T-helper 2 cell treated with Interferon-gamma antibody and Interleukin-4, amounts not matched to agents 5 μg/mL and 100 μg/mL, for 36 hours (primary cell): ENCODE results near the gene TRIP4.
A peak's percentile ranks its signal among the peaks of the same experiment; 100 is the strongest.

Source experiments
- DNase-seq: peaks from one replicate; pipeline ENCODE4 v3.0.0; 2021; ENCODE audit warnings: low spot score
- H3K27ac Mint-ChIP-seq: one replicate; pipeline ENCODE4 v1.8.0; 2021; ENCODE audit warnings: mild to moderate bottlenecking, mixed read lengths
- H3K27me3 Mint-ChIP-seq: one replicate; pipeline ENCODE4 v1.8.0; 2021; ENCODE audit warnings: low read depth, mixed read lengths
- H3K36me3 Mint-ChIP-seq: one replicate; pipeline ENCODE4 v1.8.0; 2021; ENCODE audit warnings: low read depth, mixed read lengths
- H3K4me1 Mint-ChIP-seq: one replicate; pipeline ENCODE4 v1.8.0; 2021; ENCODE audit warnings: low read depth, mixed read lengths
- H3K4me3 Mint-ChIP-seq: one replicate; pipeline ENCODE4 v1.8.0; 2022; ENCODE audit warnings: mild to moderate bottlenecking, moderate library complexity, mixed read lengths
- H3K9me3 Mint-ChIP-seq: one replicate; pipeline ENCODE4 v1.8.0; 2021; ENCODE audit warnings: mixed read lengths

TRIP4 gene

DNA sequence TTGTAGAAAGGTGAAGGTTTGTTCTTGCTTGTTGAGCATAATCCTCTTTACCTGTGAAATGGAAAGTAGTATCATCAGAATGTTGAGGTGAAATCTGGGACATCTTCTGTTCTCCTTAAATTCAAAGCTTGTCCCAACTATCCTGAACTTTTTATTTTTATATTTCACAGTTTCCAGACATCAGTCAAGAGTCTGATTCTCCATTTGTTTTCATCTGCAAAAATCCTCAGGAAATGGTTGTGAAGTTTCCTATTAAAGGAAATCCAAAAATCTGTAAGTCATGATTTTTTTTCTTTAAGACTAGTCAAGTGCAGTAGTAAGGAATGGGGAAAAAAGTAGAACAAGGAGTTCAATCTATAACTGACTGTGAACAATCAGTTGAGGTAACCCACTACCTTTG lies 57.2 kb downstream of the TRIP4 start:
- peaks cover 31% of the 10 kb centered on the region for H3K36me3 Mint-ChIP-seq
- peaks cover 50% of the 10 kb centered on the region for H3K4me1 Mint-ChIP-seq
- H3K4me3 Mint-ChIP-seq, result peak overlapping the region; percentile 74
- no peaks in the 10 kb centered on the region for H3K27me3 Mint-ChIP-seq
- H3K9me3 Mint-ChIP-seq, result no peaks in the 10 kb centered on the region
- no peak for DNase-seq
- H3K27ac Mint-ChIP-seq, result peak overlapping the region; percentile 86

DNA sequence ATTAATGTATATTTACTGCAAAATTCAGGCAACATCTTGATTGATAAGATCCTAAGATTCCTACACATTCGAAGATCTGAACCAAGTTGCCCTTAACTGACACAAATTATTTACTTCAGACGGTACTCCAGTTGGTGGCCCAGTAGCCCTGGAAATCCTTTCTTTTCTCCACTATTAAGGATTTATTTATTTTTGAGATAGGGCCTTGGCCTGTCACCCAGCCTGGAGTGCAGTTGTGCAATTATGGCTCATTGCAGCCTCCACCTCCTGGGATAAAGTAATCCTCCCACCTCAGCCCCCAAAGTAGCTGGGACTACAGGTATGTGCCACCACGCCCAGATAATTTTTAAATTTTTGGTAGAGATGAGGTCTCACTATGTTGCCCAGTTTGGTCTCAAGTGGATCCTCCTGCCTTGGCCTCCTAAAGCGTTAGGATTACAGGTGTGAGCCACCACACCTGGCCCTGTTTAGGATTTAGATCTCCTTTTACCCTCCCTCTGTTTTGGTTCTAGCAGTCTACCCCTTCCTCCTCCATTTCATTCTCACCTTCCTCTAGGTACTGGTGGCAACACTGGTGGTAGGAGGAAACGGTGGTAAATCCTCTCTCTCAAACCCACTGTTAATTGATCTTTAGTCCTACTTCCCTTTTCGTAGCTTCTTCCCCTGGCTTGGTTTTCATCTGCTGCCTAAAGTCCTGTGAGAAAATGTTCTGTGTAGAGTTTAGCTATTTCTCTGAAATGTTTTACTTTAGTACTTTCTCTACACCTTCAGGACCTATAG lies 60.1 kb downstream of the TRIP4 start:
- H3K27ac Mint-ChIP-seq, result peak overlapping the region; percentile 86
- H3K27me3 Mint-ChIP-seq, result no peaks in the 10 kb centered on the region
- peaks cover 49% of the 10 kb centered on the region for H3K4me1 Mint-ChIP-seq
- no peaks in the 10 kb centered on the region for H3K9me3 Mint-ChIP-seq
- peaks cover 25% of the 10 kb centered on the region for H3K36me3 Mint-ChIP-seq
- H3K4me3 Mint-ChIP-seq, result no peak overlapping the region
- no peak for DNase-seq

DNA sequence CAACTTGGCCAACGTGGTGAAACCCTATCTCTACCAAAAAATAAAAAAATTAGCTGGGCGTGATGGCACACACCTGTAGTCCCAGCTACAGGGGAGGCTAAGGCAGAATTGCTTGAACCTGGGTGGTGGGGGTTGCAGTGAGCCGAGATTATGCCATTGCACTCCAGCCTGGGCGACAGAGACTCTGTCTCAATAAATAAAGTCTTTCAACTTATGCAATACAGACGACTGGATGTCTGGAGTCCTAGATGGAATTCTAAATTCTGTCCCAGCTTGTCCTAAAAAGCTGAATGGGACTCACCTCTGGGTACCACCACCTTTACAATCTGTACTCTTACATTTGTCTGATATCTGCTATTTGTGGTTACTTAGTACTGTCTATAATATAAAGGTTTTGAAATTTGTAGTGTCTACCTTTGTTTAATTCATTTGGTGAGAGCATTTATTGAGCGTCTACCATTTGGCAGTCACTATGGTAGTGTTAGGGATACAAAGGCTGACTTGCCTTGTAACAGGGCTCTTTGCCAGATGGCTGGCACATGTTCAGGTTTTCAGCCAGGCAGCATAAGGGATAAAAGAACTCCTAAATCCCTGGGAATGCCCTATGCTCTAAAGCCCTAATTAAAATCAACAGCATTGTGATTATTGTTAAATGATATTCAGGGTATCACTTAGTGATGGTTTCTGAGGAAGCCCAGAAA lies 65.5 kb downstream of the TRIP4 start:
- H3K27ac Mint-ChIP-seq, result no peak overlapping the region
- DNase-seq, result no peak

DNA sequence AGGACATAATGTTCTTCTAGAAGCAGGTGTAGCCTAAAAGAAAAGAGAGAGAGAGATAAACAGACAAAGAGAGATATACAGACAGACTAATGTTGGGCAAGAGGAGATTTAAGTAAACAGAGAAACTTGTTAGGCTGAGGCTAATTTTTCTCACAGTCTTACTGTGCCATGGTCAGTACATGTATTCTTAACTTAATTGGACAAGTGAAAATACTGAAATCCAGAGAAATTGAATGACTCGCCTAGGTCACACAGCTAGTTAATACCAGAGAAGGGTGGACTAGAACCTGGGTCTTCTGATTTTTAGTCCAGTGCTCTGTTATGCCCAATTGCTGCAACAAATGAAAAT lies 66.0 kb downstream of the TRIP4 start:
- no peaks in the 10 kb centered on the region for H3K27me3 Mint-ChIP-seq
- H3K4me1 Mint-ChIP-seq, result peaks cover 31% of the 10 kb centered on the region
- H3K4me3 Mint-ChIP-seq, result no peak overlapping the region
- no peaks in the 10 kb centered on the region for H3K9me3 Mint-ChIP-seq
- no peak overlapping the region for H3K27ac Mint-ChIP-seq
- H3K36me3 Mint-ChIP-seq, result peaks cover 17% of the 10 kb centered on the region
- DNase-seq, result no peak

More for the DNA sequence above, 65.5 kb downstream of the TRIP4 start:
- H3K4me1 Mint-ChIP-seq, result peaks cover 32% of the 10 kb centered on the region
- H3K4me3 Mint-ChIP-seq, result no peak overlapping the region
- no peaks in the 10 kb centered on the region for H3K27me3 Mint-ChIP-seq
- H3K9me3 Mint-ChIP-seq, result no peaks in the 10 kb centered on the region
- peaks cover 17% of the 10 kb centered on the region for H3K36me3 Mint-ChIP-seq

DNA sequence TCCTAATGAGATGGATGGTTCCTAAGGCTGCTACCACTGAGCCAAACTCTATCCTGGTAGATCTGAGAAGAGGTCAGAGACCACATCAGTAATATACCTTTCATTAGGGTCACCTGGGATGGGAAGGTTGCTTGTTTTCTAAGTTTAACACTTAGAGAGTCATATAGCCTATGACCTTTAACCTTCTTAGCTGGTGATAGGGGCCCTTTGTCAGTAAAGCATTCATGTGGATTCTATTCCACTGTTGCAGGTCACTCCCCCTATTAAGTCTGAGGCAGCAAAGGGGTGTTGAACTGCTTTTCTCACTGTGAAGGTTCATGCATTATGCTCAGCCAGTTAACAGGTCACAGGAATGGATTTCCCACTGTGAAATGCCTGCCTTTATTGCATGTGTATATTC lies 66.6 kb downstream of the TRIP4 start:
- no peak for DNase-seq

DNA sequence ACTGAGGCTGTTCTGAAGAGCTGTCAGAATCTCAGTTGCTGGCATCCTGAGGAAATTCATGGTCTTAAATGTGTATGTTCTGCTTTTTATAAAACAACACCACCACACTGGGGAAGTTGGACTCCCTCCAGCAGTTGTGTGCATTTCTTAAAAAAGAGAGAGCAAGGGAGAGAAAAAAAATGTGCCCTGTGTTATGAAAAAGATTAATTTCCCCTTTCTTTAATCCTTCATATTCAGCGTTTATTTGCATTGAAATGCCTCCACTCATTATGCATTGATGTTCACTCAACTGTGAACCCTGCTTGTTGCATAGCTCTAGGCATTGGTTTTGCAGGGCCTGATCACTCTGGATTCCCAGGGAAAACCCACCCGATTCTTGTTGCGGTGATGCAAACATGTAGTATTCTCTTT lies 68.3 kb downstream of the TRIP4 start:
- H3K4me3 Mint-ChIP-seq, result no peak overlapping the region
- H3K36me3 Mint-ChIP-seq, result peaks cover 14% of the 10 kb centered on the region
- no peak for DNase-seq
- no peaks in the 10 kb centered on the region for H3K9me3 Mint-ChIP-seq
- no peak overlapping the region for H3K27ac Mint-ChIP-seq
- no peaks in the 10 kb centered on the region for H3K27me3 Mint-ChIP-seq
- H3K4me1 Mint-ChIP-seq, result peaks cover 29% of the 10 kb centered on the region

More for the DNA sequence above, 66.6 kb downstream of the TRIP4 start:
- H3K4me1 Mint-ChIP-seq, result peaks cover 28% of the 10 kb centered on the region
- peaks cover 17% of the 10 kb centered on the region for H3K36me3 Mint-ChIP-seq
- H3K27me3 Mint-ChIP-seq, result no peaks in the 10 kb centered on the region
- no peaks in the 10 kb centered on the region for H3K9me3 Mint-ChIP-seq
- no peak overlapping the region for H3K4me3 Mint-ChIP-seq
- H3K27ac Mint-ChIP-seq, result no peak overlapping the region

DNA sequence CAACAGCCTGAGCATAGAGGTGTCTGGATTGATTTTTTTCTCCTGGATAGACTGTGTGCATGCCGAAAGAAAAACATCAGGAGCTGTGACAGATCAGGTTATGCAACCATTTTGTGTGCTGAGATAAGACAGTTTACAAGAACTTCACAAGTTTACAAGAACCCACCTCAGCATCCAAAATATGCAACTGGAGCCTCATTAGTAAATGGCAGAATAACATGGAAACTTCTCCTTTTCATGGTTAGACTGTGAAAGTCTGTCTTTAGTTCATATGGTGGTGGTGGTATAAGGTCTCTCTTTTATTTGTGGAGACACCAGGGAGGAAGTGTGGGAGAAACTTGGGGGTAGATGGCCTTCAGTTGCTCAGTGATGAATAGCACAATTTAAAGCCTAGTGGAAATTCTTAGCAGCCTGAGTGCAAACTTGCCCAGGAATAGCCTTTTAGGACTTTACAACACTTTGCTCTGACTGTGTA lies 69.0 kb downstream of the TRIP4 start:
- H3K27ac Mint-ChIP-seq, result no peak overlapping the region
- no peaks in the 10 kb centered on the region for H3K9me3 Mint-ChIP-seq
- no peak for DNase-seq
- peaks cover 34% of the 10 kb centered on the region for H3K4me1 Mint-ChIP-seq
- no peak overlapping the region for H3K4me3 Mint-ChIP-seq
- H3K36me3 Mint-ChIP-seq, result peaks cover 14% of the 10 kb centered on the region
- H3K27me3 Mint-ChIP-seq, result no peaks in the 10 kb centered on the region

DNA sequence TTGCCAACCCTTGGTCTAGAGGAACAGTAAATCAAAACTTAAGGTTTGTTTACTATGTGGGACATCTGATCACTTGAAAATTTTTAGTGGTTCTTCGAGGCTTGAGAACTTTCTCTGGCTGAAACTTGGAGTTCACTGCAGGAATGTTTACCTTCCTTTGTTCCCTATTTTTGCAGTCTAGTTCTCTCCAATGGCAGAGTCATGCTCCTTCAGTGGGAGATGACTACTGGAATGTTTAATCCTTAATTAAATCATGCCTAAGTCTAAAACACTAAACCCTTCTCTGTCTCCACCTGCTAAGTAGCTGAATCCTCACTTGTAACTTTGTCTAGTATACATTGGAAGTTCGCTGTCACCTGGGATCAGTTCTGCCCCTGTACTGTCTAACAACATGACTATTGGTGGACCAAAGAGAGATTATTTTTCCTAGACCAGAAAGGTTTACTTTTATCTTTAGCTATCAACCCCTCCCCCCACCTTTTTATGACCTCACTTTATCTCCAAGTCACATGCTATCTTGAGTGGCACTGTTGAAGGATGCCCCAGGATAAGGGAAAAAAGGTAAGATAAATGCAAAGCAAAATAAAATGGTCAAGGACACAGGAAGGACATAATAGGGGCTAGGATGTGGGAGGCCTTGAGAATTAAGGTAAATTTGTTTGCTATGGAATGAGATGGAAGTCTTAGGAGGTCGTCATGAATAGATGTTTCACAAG lies 71.6 kb downstream of the TRIP4 start:
- peak overlapping the region; percentile 90 for H3K4me3 Mint-ChIP-seq
- H3K4me1 Mint-ChIP-seq, result peaks cover 54% of the 10 kb centered on the region
- peaks cover 17% of the 10 kb centered on the region for H3K36me3 Mint-ChIP-seq
- DNase-seq, result no peak
- no peaks in the 10 kb centered on the region for H3K9me3 Mint-ChIP-seq
- peak overlapping the region; percentile 53 for H3K27ac Mint-ChIP-seq
- H3K27me3 Mint-ChIP-seq, result no peaks in the 10 kb centered on the region

DNA sequence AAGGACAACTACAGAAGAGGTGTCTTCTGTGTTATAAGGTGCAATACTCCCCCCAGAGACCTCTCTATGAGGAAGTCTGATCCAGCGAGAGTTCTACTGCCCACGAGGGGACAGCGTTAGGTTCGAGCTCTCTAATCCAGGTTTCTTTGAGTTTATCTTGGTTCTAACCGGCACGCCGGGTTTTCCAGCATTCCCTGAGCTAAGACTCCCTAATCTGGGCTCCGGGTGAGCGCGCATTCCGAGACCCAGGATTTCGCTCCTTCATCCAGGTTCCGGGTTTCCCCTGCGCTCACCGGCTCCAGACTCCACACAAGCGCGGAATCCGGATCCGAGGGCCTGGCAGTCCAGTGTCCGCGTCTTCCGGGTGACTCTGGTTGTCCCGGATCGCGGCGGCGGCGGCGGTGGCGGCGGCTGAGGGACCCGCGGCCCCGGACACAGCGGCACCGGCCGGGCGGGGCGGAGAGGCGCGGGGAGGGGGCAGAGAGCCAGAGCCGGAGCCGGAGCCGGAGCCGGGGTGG lies 72.6 kb downstream of the TRIP4 start, which contains the start of gene ZNF609:
ZNF609 (plus strand) TSS at position 373 of the 518 bp plus-strand sequence. CDS start 38,842 bp downstream, outside the sequence.
- H3K36me3 Mint-ChIP-seq, result peaks cover 22% of the 10 kb centered on the region
- no peaks in the 10 kb centered on the region for H3K27me3 Mint-ChIP-seq
- peak; percentile 90 for DNase-seq
- H3K4me3 Mint-ChIP-seq, result peak within 1 kb of the TSS; percentile 94
- H3K27ac Mint-ChIP-seq, result peak within 1 kb of the TSS; percentile 95
- H3K9me3 Mint-ChIP-seq, result no peaks in the 10 kb centered on the region
- peaks cover 61% of the 10 kb centered on the region for H3K4me1 Mint-ChIP-seq

DNA sequence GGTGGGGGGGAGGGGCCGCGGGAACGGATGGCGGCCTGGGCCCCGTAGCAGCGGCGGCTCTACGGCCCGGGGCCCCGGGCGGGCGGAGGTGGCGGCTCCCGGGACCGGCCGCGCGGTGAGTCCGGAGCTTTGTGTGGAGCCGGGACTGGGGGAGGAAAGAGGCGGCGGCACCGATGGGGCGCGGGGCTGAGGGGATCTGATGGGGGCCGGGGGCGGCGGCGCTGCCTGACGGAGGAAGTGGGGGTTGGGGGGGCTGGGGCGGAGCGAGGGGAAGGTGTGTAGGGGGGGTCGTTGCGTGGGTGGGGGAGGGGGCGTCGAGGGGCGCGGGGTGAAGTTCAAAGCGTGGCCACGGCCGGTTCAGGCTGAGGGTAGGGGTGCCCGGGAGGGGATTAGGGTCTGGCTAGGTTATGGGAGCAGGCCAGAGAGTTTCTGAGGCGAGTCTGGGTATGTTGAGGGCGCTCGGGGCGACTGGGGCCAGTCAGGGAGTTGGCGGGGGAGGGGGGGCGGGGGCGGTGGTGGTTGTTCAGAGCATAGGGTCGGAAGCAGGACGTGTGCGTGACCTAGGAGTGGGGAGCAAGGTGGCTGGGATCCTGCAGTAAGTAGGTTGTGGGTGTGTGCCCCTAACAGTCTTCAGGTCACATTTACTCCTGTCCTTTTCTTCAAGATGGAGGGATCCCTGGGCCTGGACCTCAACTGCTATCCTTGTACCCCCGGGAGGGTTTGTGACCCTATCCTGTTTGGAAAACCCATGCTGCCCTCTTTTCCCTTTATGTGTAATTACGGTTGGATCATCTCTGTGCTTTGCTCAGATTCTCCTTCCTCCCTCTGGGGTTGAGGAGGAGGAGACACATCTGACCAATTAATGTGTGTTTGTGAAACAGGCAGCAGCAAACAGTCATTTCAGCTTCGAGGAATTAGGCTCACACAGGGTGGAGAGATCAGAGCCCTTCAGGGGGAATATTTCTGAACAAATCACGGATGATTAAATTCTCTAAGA lies 73.4 kb downstream of the TRIP4 start:
- Mint-ChIP-seq H3K27me3 (no peaks in the 10 kb centered on the region), H3K4me3 (peak overlapping the region; percentile 94), H3K4me1 (peaks cover 59% of the 10 kb centered on the region), H3K36me3 (peaks cover 16% of the 10 kb centered on the region), H3K9me3 (no peaks in the 10 kb centered on the region), H3K27ac (peak overlapping the region; percentile 95)
- DNase-seq, result peak; percentile 44

DNA sequence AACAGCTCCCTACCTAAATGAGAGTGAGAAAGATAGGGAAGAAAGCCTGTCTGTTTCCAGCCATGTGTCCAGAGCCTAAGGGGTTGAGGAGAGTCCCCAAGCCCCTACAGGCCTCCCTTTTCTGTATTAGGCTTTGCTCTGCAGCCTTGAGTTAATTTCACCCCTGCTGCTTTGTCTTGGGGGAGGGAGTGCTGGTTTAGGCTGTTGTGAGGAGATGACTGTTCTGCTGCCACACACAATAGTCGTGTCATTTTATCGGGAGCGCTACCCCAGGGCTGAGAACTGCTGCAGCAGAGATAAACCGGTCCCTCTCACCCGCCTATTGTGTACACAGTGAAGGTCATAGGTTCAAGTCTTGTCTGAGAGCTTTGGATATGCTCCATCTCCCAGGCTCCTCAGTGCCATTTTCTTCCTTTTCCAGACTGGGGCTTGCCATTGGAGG lies 74.1 kb downstream of the TRIP4 start:
- Mint-ChIP-seq H3K27me3 (no peaks in the 10 kb centered on the region), H3K4me3 (peak overlapping the region; percentile 94), H3K36me3 (peaks cover 15% of the 10 kb centered on the region), H3K27ac (peak overlapping the region; percentile 95), H3K4me1 (peaks cover 59% of the 10 kb centered on the region), H3K9me3 (no peaks in the 10 kb centered on the region)
- DNase-seq, result peak; percentile 28

DNA sequence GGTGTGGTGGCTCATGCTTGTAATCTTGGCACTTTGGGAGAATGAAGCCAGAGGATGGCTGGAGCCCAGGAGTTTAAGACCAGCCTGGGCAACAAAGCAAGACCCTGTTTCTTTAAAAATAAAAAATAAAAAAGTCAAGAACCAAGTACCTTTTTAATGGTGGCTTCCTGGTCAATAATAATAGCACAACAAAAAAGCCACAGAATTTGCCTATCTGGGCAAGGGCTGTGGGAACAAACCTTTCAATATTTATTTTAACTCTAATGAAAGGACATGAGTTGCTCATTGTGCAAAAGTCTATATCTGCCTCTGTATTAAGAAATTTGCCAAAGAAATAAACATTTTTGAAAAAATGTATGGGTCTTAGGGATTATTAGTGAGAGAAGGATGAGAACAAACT lies 74.9 kb downstream of the TRIP4 start:
- no peak for DNase-seq
- Mint-ChIP-seq H3K27ac (no peak overlapping the region), H3K4me3 (peak overlapping the region; percentile 94), H3K27me3 (no peaks in the 10 kb centered on the region), H3K36me3 (peaks cover 19% of the 10 kb centered on the region), H3K9me3 (no peaks in the 10 kb centered on the region), H3K4me1 (peaks cover 62% of the 10 kb centered on the region)
